GM12878 (cell line): Measurements from ENCODE around the gene MB21D2. TPM values are rescaled to one million over a fixed set of nuclear protein-coding genes. Genes with fewer than 3 reads are reported as not detected.

ENCODE experiments used
- ATAC-seq: fragments of 200-7000 bp; cut with Tn5 transposase; 3 replicates; pipeline ENCODE4 v1.9.1; 2020; ENCODE audit warnings: mild to moderate bottlenecking, moderate library complexity
- BruUV-seq: library from RNA; stranded (reverse); fragments of 400-500 nt; replicated peaks from 2 replicates; lab custom pipeline; 2021; lab: Mats Ljungman, UMichigan
- CTCF ChIA-PET: fragments of 300-600 bp; sonication (Branson Sonifier 250); formaldehyde crosslinking; extraction: SDS; loops from one replicate; lab custom pipeline; 2021; ENCODE audit warnings: inconsistent platforms; lab: Yijun Ruan, JAX
- POLR2A ChIA-PET: fragments of 350-600 bp; formaldehyde crosslinking; extraction: SDS; loops from one replicate; lab custom pipeline; 2021; ENCODE audit warnings: inconsistent platforms; lab: Charles Lee
- RAD21 ChIA-PET: fragments of 300-600 bp; sonication (Branson Sonifier 250); formaldehyde crosslinking; loops from one replicate; lab custom pipeline; 2023; ENCODE audit warnings: antibody characterized with exemption; ENCODE audit not compliant: unreplicated experiment; lab: Charles Lee
- SMC1A ChIA-PET: fragments of 300-600 bp; sonication (Branson Sonifier 250); formaldehyde crosslinking; loops from one replicate; lab custom pipeline; 2023; ENCODE audit not compliant: unreplicated experiment, uncharacterized antibody; lab: Charles Lee
- DNase-seq: peaks from one replicate; pipeline ENCODE4 v3.0.0-alpha.2; 2011; ENCODE audit warnings: low read depth, low spot score
- FAIRE-seq: peaks from 3 replicates; lab custom pipeline; 2011; peaks lifted over from hg19 to GRCh38; lab: Jason Lieb, UNC
- H2AFZ ChIP-seq: 2 replicates; pipeline ENCODE4 v1.6.0; 2011; ENCODE audit warnings: low read depth, low read length, control low read depth; ENCODE audit not compliant: control insufficient read depth
- H3K27ac ChIP-seq: 2 replicates; pipeline ENCODE4 v1.5.1; 2011; ENCODE audit warnings: control low read depth; ENCODE audit not compliant: control insufficient read depth, insufficient read depth
- H3K27me3 ChIP-seq, 2 experiments: replicated peaks in 1 of 2; 2 replicates each; pipeline versions ENCODE4 v1.6.0 to v1.6.1; 2011; ENCODE audit warnings: low read length in 1 of 2; ENCODE audit not compliant: control insufficient read depth in 2 of 2, insufficient read depth in 2 of 2
- H3K36me3 ChIP-seq, 2 experiments: 2 replicates each; pipeline ENCODE4 v1.5.1; 2011; ENCODE audit warnings: low read length in 1 of 2; ENCODE audit not compliant: control insufficient read depth in 2 of 2, insufficient read depth in 2 of 2
- H3K4me1 ChIP-seq: 2 replicates; pipeline ENCODE4 v1.6.1; 2011; ENCODE audit warnings: mild to moderate bottlenecking, low read length, moderate library complexity, mixed read lengths; ENCODE audit not compliant: control insufficient read depth, insufficient read depth
- H3K4me2 ChIP-seq: 2 replicates; pipeline ENCODE4 v1.6.0; 2011; ENCODE audit warnings: control low read depth; ENCODE audit not compliant: control insufficient read depth, insufficient read depth
- H3K4me3 ChIP-seq: fragments of 200-600 bp; sonication (generic); 2 replicates; pipeline ENCODE4 v1.5.1; 2016
- H3K79me2 ChIP-seq: 2 replicates; pipeline ENCODE4 v1.6.0; 2011; ENCODE audit warnings: low read length; ENCODE audit not compliant: control insufficient read depth, insufficient read depth
- H3K9ac ChIP-seq: 2 replicates; pipeline ENCODE4 v1.8.0; 2011; ENCODE audit warnings: low read length, control low read depth, mixed read lengths; ENCODE audit not compliant: control insufficient read depth, insufficient read depth
- H3K9me3 ChIP-seq: replicated peaks from 3 replicates; pipeline ENCODE4 v1.5.1; 2011; ENCODE audit warnings: mild to moderate bottlenecking, low read length; ENCODE audit not compliant: control insufficient read depth, insufficient read depth
- H4K20me1 ChIP-seq: 2 replicates; pipeline ENCODE4 v1.6.0; 2011; ENCODE audit not compliant: control insufficient read depth, insufficient read depth
- ATF7 ChIP-seq: fragments of 450-650 bp; IDR thresholded peaks from 2 replicates; pipeline ENCODE4 v1.6.1; 2016; ENCODE audit warnings: low read depth, mild to moderate bottlenecking
- CBX5 ChIP-seq: sonication (generic); IDR thresholded peaks from 2 replicates; pipeline ENCODE4 v1.6.1; 2016; ENCODE audit warnings: low read depth, moderate library complexity, mild to moderate bottlenecking, inconsistent platforms
- CHD4 ChIP-seq: fragments of 200-600 bp; sonication (generic); IDR thresholded peaks from 2 replicates; pipeline ENCODE4 v1.6.1; 2016; ENCODE audit warnings: mild to moderate bottlenecking
- CREM ChIP-seq: IDR thresholded peaks from 2 replicates; pipeline ENCODE4 v1.6.1; 2014; ENCODE audit warnings: antibody characterized with exemption, low read depth
- HDAC2 ChIP-seq: fragments of 200-600 bp; sonication (generic); IDR thresholded peaks from 2 replicates; pipeline ENCODE4 v1.6.1; 2017
- IKZF2 ChIP-seq, 2 experiments: fragments of 450-650 bp; IDR thresholded peaks; 2 replicates each; pipeline ENCODE4 v1.6.1; 2017; ENCODE audit warnings: mild to moderate bottlenecking in 2 of 2, moderate library complexity in 2 of 2
- IRF4 ChIP-seq: IDR thresholded peaks from 2 replicates; pipeline ENCODE4 v1.6.1; 2011; ENCODE audit warnings: low read depth, low read length
- MEF2A ChIP-seq: IDR thresholded peaks from 2 replicates; pipeline ENCODE4 v1.6.1; 2011; ENCODE audit warnings: low read depth, mild to moderate bottlenecking, low read length, moderate library complexity; ENCODE audit not compliant: insufficient read depth
- MEF2B ChIP-seq: fragments of 450-650 bp; IDR thresholded peaks from 2 replicates; pipeline ENCODE4 v1.6.1; 2018; ENCODE audit warnings: mild to moderate bottlenecking, moderate library complexity; ENCODE audit not compliant: partially characterized antibody, poor library complexity, severe bottlenecking
- NFXL1 ChIP-seq: fragments of 450-650 bp; IDR thresholded peaks from 2 replicates; pipeline ENCODE4 v1.6.1; 2017; ENCODE audit warnings: antibody characterized with exemption, mild to moderate bottlenecking, borderline replicate concordance
- NFYB ChIP-seq: IDR thresholded peaks from 2 replicates; pipeline ENCODE4 v1.6.1; 2011; ENCODE audit warnings: low read depth, mild to moderate bottlenecking, low read length, improper control_type of control experiment, moderate library complexity; ENCODE audit not compliant: insufficient read depth
- SMAD5 ChIP-seq: IDR thresholded peaks from 2 replicates; pipeline ENCODE4 v1.6.1; 2016; ENCODE audit warnings: antibody characterized with exemption, low read depth
- SMARCA5 ChIP-seq: fragments of 450-650 bp; IDR thresholded peaks from 2 replicates; pipeline ENCODE4 v1.6.1; 2017; ENCODE audit warnings: mild to moderate bottlenecking
- TAF1 ChIP-seq: IDR thresholded peaks from 2 replicates; pipeline ENCODE4 v1.6.1; 2011; ENCODE audit warnings: mild to moderate bottlenecking, low read depth, low read length, borderline replicate concordance
- TCF3 ChIP-seq: IDR thresholded peaks from 2 replicates; pipeline ENCODE4 v1.6.1; 2012; ENCODE audit warnings: low read depth, mild to moderate bottlenecking, low read length, borderline replicate concordance; ENCODE audit not compliant: insufficient read depth
- WRNIP1 ChIP-seq: IDR thresholded peaks from 2 replicates; pipeline ENCODE4 v1.6.1; 2011; ENCODE audit warnings: low read depth, low read length, improper control_type of control experiment, borderline replicate concordance
- WGBS: methylation state at CpG from one replicate; pipeline ENCODE4 v1.1.6; 2016; ENCODE audit warnings: low lambda C conversion rate; ENCODE audit not compliant: insufficient replicate concordance, insufficient coverage; ENCODE audit errors: missing lambda C conversion rate; 5-methylcytosine and 5-hydroxymethylcytosine counted together
- in situ Hi-C: fragments of 300-500 bp; cut with MboI; formaldehyde crosslinking; loops from 9 replicates; pipeline ENCODE4 v1.14.3; 2018; ENCODE audit warnings: mixed read lengths
- intact Hi-C: fragments of 100-400 bp; cut with micrococcal nuclease; formaldehyde crosslinking; loops from one replicate; pipeline ENCODE4 v1.14.2; 2022; ENCODE audit not compliant: unreplicated experiment
- polyA plus RNA-seq, 11 experiments: library from polyadenylated mRNA; depleted of rRNA in 4 of 11; unstranded in 6 of 11; stranded (reverse) in 5 of 11; fragments of >200 nt; fragmentation: Nextera tagmentation in 4 of 11; fragmentation: Illumina TruSeq in 1 of 11; extraction: Ambion mirVana in 4 of 11; extraction: Trizol in 1 of 11; gene quantifications; 1 replicate in 1 of 11; 2 replicates in 10 of 11; pipeline versions ENCODE4 v1.2.1 to v1.2.3, GENCODE V29; 2011 to 2016; ENCODE audit warnings: inconsistent platforms in 2 of 11, missing spikeins in 2 of 11, low read depth in 1 of 11
- total RNA-seq, 4 experiments: library from RNA; depleted of rRNA in 3 of 4; stranded (reverse); fragments of >200 nt in 3 of 4; fragmentation: Illumina TruSeq in 1 of 4; extraction: Trizol in 1 of 4; gene quantifications; 2 replicates each; pipeline versions ENCODE4 v1.2.1 to v1.2.3, GENCODE V29; 2013 to 2021
- TF ChIP-seq, protein P1 (sequence below): fragments of 450-650 bp; IDR thresholded peaks from 2 replicates; pipeline ENCODE4 v1.6.1; 2016; ENCODE audit warnings: mild to moderate bottlenecking, moderate library complexity, borderline replicate concordance

The MB21D2 gene
- total and polyA plus RNA-seq, 10 of the 15 experiments (the other 5 are each of a cell fraction or from before 2014, with no cell fraction given): 7.9 to 21.2 (median 15.3) TPM

GRCh38 chr3:192805711-192806110, 111.9 kb downstream of the MB21D2 start (continued):
- TF ChIP-seq MEF2B: no peak
- no peak for TF ChIP-seq SMARCA5
- TF ChIP-seq, protein P1, sequence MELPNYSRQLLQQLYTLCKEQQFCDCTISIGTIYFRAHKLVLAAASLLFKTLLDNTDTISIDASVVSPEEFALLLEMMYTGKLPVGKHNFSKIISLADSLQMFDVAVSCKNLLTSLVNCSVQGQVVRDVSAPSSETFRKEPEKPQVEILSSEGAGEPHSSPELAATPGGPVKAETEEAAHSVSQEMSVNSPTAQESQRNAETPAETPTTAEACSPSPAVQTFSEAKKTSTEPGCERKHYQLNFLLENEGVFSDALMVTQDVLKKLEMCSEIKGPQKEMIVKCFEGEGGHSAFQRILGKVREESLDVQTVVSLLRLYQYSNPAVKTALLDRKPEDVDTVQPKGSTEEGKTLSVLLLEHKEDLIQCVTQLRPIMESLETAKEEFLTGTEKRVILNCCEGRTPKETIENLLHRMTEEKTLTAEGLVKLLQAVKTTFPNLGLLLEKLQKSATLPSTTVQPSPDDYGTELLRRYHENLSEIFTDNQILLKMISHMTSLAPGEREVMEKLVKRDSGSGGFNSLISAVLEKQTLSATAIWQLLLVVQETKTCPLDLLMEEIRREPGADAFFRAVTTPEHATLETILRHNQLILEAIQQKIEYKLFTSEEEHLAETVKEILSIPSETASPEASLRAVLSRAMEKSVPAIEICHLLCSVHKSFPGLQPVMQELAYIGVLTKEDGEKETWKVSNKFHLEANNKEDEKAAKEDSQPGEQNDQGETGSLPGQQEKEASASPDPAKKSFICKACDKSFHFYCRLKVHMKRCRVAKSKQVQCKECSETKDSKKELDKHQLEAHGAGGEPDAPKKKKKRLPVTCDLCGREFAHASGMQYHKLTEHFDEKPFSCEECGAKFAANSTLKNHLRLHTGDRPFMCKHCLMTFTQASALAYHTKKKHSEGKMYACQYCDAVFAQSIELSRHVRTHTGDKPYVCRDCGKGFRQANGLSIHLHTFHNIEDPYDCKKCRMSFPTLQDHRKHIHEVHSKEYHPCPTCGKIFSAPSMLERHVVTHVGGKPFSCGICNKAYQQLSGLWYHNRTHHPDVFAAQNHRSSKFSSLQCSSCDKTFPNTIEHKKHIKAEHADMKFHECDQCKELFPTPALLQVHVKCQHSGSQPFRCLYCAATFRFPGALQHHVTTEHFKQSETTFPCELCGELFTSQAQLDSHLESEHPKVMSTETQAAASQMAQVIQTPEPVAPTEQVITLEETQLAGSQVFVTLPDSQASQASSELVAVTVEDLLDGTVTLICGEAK: no peak
- TF ChIP-seq TCF3: no peak
- no peak for TF ChIP-seq TAF1

GRCh38 chr3:192804502-192804901, 113.2 kb downstream of the MB21D2 start:
- H4K20me1 ChIP-seq: no peaks in the 10 kb centered on the region
- WGBS: 30% methylated on average over 2 of the region's 2 CpGs
- H3K9me3 ChIP-seq: no peaks in the 10 kb centered on the region; the same call in 2 of the 3 replicates
- ChIA-PET RAD21 (interaction anchor here (1.3 to 2.0 kb wide), 3 partner anchors 111 to 234 kb away, joined by 3 to 6 read pairs (median 5); no protein-coding TSS in a partner anchor), CTCF (interaction anchor here (1.1 to 2.7 kb wide), 5 partner anchors 8 to 23 kb away, joined by 3 to 32 read pairs (median 26); no protein-coding TSS in a partner anchor), POLR2A (no interaction called here), SMC1A (interaction anchor here (1.2 to 8.3 kb wide), 6 partner anchors 11 to 236 kb away, joined by 3 to 96 read pairs (median 8); no protein-coding TSS in a partner anchor)
- no peak for TF ChIP-seq IKZF2 (IDR thresholded peaks at IDR 0.05)
- TF ChIP-seq ATF7: no peak
- no peak for TF ChIP-seq HDAC2
- TF ChIP-seq NFXL1: no peak
- TF ChIP-seq NFYB: no peak
- no peak for TF ChIP-seq CBX5
- TF ChIP-seq CHD4: no peak
- TF ChIP-seq WRNIP1: no peak
- TF ChIP-seq IRF4: no peak
- TF ChIP-seq CREM: no peak
- TF ChIP-seq SMAD5: no peak
- TF ChIP-seq MEF2A: no peak
- no peak overlapping the region for H3K9ac ChIP-seq
- no peak for ATAC-seq
- no peak for FAIRE-seq
- no peak overlapping the region for H3K4me3 ChIP-seq
- no peaks in the 10 kb centered on the region for H3K4me1 ChIP-seq
- no peak overlapping the region for H2AFZ ChIP-seq
- H3K27me3 ChIP-seq: no peaks in the 10 kb centered on the region
- no peaks in the 10 kb centered on the region; the same call in 1 of the 2 replicates for H3K79me2 ChIP-seq
- BruUV-seq: no TSS peak
- no peak for DNase-seq
- no peak overlapping the region for H3K4me2 ChIP-seq
- no peaks in the 10 kb centered on the region for H3K36me3 ChIP-seq
- H3K27ac ChIP-seq: no peak overlapping the region
- intact Hi-C loops (no loop called here), in situ Hi-C loops (loop anchor here (5.0 kb wide), 2 partner anchors 237 to 337 kb away; no protein-coding TSS in a partner anchor)
